Liver (tissue), 9 donors: Measurements from ENCODE around the gene VAT1. TPM values are rescaled to one million over a fixed set of nuclear protein-coding genes. Genes with fewer than 3 reads are reported as not detected.

Experiments
- DNase-seq: peaks from one replicate; pipeline ENCODE4 v3.0.0-alpha.2; 2017; ENCODE audit warnings: low spot score
- H3K27ac ChIP-seq, 2 donors: one replicate each; pipeline ENCODE4 v1.7.0; 2013; ENCODE audit warnings: inconsistent platforms in 2 of 2, low read length in 2 of 2, control low read depth in 1 of 2, low read depth in 1 of 2, mild to moderate bottlenecking in 1 of 2
- H3K27me3 ChIP-seq, 4 donors: one replicate each; pipeline versions ENCODE4 v1.6.1 to v1.7.0; 2013; ENCODE audit warnings: low read length in 3 of 4, inconsistent platforms in 1 of 4, mild to moderate bottlenecking in 1 of 4, moderate library complexity in 1 of 4; ENCODE audit not compliant: control insufficient read depth in 4 of 4, insufficient read depth in 4 of 4
- H3K36me3 ChIP-seq, 4 donors: one replicate each; pipeline versions ENCODE4 v1.6.1 to v1.7.0; 2013; ENCODE audit warnings: low read length in 3 of 4, mild to moderate bottlenecking in 3 of 4, low read depth in 1 of 4, moderate library complexity in 1 of 4; ENCODE audit not compliant: control insufficient read depth in 4 of 4, insufficient read depth in 3 of 4
- H3K4me1 ChIP-seq, 4 donors: one replicate each; pipeline versions ENCODE4 v1.6.1 to v1.7.0; 2013; ENCODE audit warnings: low read length in 3 of 4, mild to moderate bottlenecking in 3 of 4, moderate library complexity in 1 of 4; ENCODE audit not compliant: control insufficient read depth in 4 of 4, insufficient read depth in 4 of 4
- H3K4me3 ChIP-seq, 3 donors: one replicate each; pipeline versions ENCODE4 v1.6.1 to v1.7.0; 2013; ENCODE audit warnings: low read length in 3 of 3, control low read depth in 1 of 3, low read depth in 1 of 3, mild to moderate bottlenecking in 1 of 3
- H3K9ac ChIP-seq, 2 donors: one replicate each; pipeline ENCODE4 v1.7.0; 2013; ENCODE audit warnings: low read length in 2 of 2, mild to moderate bottlenecking in 2 of 2, moderate library complexity in 2 of 2, control low read depth in 1 of 2, low read depth in 1 of 2
- H3K9me3 ChIP-seq, 4 donors: one replicate each; pipeline versions ENCODE4 v1.6.1 to v1.7.0; 2013; ENCODE audit warnings: low read length in 3 of 4; ENCODE audit not compliant: control insufficient read depth in 4 of 4
- ATF3 ChIP-seq: IDR thresholded peaks from 2 replicates; pipeline ENCODE4 v1.6.1; 2016; ENCODE audit warnings: antibody characterized with exemption
- CTCF ChIP-seq: fragments of 150-350 bp; IDR thresholded peaks from 2 replicates; pipeline ENCODE4 v1.5.1; 2017; ENCODE audit warnings: improper control_type of control experiment, low read depth, low read length; ENCODE audit not compliant: missing input control
- EGR1 ChIP-seq, 2 donors: IDR thresholded peaks; 2 replicates each; pipeline ENCODE4 v1.6.1; 2016 to 2018; ENCODE audit warnings: antibody characterized with exemption in 2 of 2, low read depth in 2 of 2
- FOXA1 ChIP-seq: IDR thresholded peaks from 2 replicates; pipeline ENCODE4 v1.6.1; 2016; ENCODE audit warnings: antibody characterized with exemption
- FOXA2 ChIP-seq: IDR thresholded peaks from 2 replicates; pipeline ENCODE4 v1.6.1; 2016; ENCODE audit warnings: antibody characterized with exemption
- HNF4A ChIP-seq, 2 donors: conservative IDR thresholded peaks; 2 replicates each; pipeline ENCODE4 v1.6.1; 2016; ENCODE audit warnings: antibody characterized with exemption in 2 of 2, mild to moderate bottlenecking in 2 of 2
- HNF4G ChIP-seq: IDR thresholded peaks from 2 replicates; pipeline ENCODE4 v1.6.1; 2016; ENCODE audit warnings: antibody characterized with exemption
- JUND ChIP-seq, 2 donors: IDR thresholded peaks; 2 replicates each; pipeline ENCODE4 v1.6.1; 2016; ENCODE audit warnings: antibody characterized with exemption in 2 of 2
- MAX ChIP-seq: IDR thresholded peaks from 2 replicates; pipeline ENCODE4 v1.6.1; 2016; ENCODE audit warnings: antibody characterized with exemption
- RAD21 ChIP-seq, 2 donors: IDR thresholded peaks; 2 replicates each; pipeline ENCODE4 v1.6.1; 2016; ENCODE audit warnings: antibody characterized with exemption in 2 of 2, mild to moderate bottlenecking in 2 of 2
- REST ChIP-seq: IDR thresholded peaks from 2 replicates; pipeline ENCODE4 v1.6.1; 2016; ENCODE audit warnings: antibody characterized with exemption, mild to moderate bottlenecking
- RXRA ChIP-seq, 2 donors: IDR thresholded peaks; 2 replicates each; pipeline ENCODE4 v1.6.1; 2017 to 2018; ENCODE audit warnings: antibody characterized with exemption in 2 of 2, mild to moderate bottlenecking in 1 of 2
- SP1 ChIP-seq: IDR thresholded peaks from 2 replicates; pipeline ENCODE4 v1.6.1; 2018; ENCODE audit warnings: antibody characterized with exemption, mild to moderate bottlenecking
- TAF1 ChIP-seq: conservative IDR thresholded peaks from 2 replicates; pipeline ENCODE4 v1.6.1; 2016; ENCODE audit warnings: antibody characterized with exemption, mild to moderate bottlenecking
- YY1 ChIP-seq: IDR thresholded peaks from 2 replicates; pipeline ENCODE4 v1.6.1; 2016; ENCODE audit warnings: antibody characterized with exemption, mild to moderate bottlenecking
- ZBTB33 ChIP-seq: IDR thresholded peaks from 2 replicates; pipeline ENCODE4 v1.6.1; 2016; ENCODE audit warnings: antibody characterized with exemption
- WGBS: extraction: QIAGEN DNeasy Blood & Tissue Kit; methylation state at CpG from one replicate; pipeline ENCODE4 v1.1.7; 2013; 5-methylcytosine and 5-hydroxymethylcytosine counted together
- polyA plus RNA-seq, 2 donors: library from polyadenylated mRNA; stranded (reverse) in 1 of 2; unstranded in 1 of 2; fragments of 200-250 nt in 1 of 2; fragments of >200 nt in 1 of 2; fragmentation: Nextera tagmentation in 1 of 2; extraction: Ambion mirVana in 1 of 2; gene quantifications; one replicate each; pipeline versions ENCODE4 v1.2.1 to v1.2.3, GENCODE V29; 2013 to 2015
- total RNA-seq, 2 donors: library from RNA; depleted of rRNA; stranded (reverse); fragments of >200 nt; gene quantifications; one replicate each; pipeline ENCODE4 v1.2.3, GENCODE V29; 2014
- donor health status: healthy.
- donor health status: healthy.
- donor health status: healthy.
- donor health status: healthy.
- donor health status: healthy.

Gene VAT1
- total and polyA plus RNA-seq, 4 donors, result 16.3 to 38.8 (median 25.4) TPM

GRCh38 chr17:43013296-43013695 is 8.9 kb downstream of the VAT1 start:
- Histone ChIP-seq H3K36me3 (peaks cover 1 to 28% (median 10%) of the 10 kb centered on the region in 4 donors), H3K27ac (no peak overlapping the region), H3K4me3 (no peak overlapping the region), H3K9ac (no peak overlapping the region), H3K9me3 (no peaks in the 10 kb centered on the region), H3K4me1 (peaks cover 0 to 11% (median 9%) of the 10 kb centered on the region in 4 donors), H3K27me3 (no peaks in the 10 kb centered on the region)
- no peak for DNase-seq
- 93% methylated on average over 8 of the region's 8 CpGs for WGBS
- no peak for TF ChIP-seq RXRA (IDR thresholded peaks at IDR 0.05)
- TF ChIP-seq RAD21 (IDR thresholded peaks at IDR 0.05), result no peak
- TF ChIP-seq HNF4G, result no peak
- TF ChIP-seq FOXA1, result no peak
- no peak for TF ChIP-seq YY1
- TF ChIP-seq ZBTB33, result no peak
- no peak for TF ChIP-seq EGR1 (IDR thresholded peaks at IDR 0.05; ENCODE audit: low read depth in 2 of 2)
- no peak for TF ChIP-seq MAX
- TF ChIP-seq TAF1, result no peak
- TF ChIP-seq HNF4A (conservative IDR thresholded peaks at IDR 0.05), result no peak
- TF ChIP-seq FOXA2, result no peak
- TF ChIP-seq REST, result no peak
- TF ChIP-seq JUND (IDR thresholded peaks at IDR 0.05), result no peak
- no peak for TF ChIP-seq ATF3
- TF ChIP-seq CTCF, result no peak
- no peak for TF ChIP-seq SP1
